A549 (cell line): Measurements from ENCODE around the gene TMEM235. TPM values are rescaled to one million over a fixed set of nuclear protein-coding genes. Genes with fewer than 3 reads are reported as not detected.

Experiments used
- FOXS1 ChIP-seq: fragments of 250-450 bp; sonication (Bioruptor Pico); IDR thresholded peaks from 2 replicates; pipeline ENCODE4 v1.5.0; 2020; ENCODE audit warnings: mild to moderate bottlenecking, moderate library complexity
- HOXB13 ChIP-seq: fragments of 250-450 bp; sonication (Bioruptor Pico); IDR thresholded peaks from 2 replicates; pipeline ENCODE4 v1.5.0; 2020; ENCODE audit warnings: low read depth, mild to moderate bottlenecking, moderate library complexity
- MAFK ChIP-seq: fragments of 450-650 bp; IDR thresholded peaks from 2 replicates; pipeline ENCODE4 v1.6.1; 2014; ENCODE audit not compliant: partially characterized antibody
- PHF8 ChIP-seq: fragments of 200-600 bp; sonication (generic); IDR thresholded peaks from 2 replicates; pipeline ENCODE4 v1.6.1; 2016; ENCODE audit warnings: low read depth, mild to moderate bottlenecking, antibody characterized with exemption, moderate library complexity, borderline replicate concordance
- polyA plus RNA-seq, 4 experiments: library from polyadenylated mRNA; depleted of rRNA in 3 of 4; stranded (reverse); fragments of >200 nt; fragmentation: RNase III in 1 of 4; extraction: RNeasy Plus Mini Kit Qiagen cat#74134 plus additional on column Dnase treatment in 1 of 4; gene quantifications; 2 replicates in 3 of 4; 3 replicates in 1 of 4; pipeline ENCODE4 v1.2.3, GENCODE V29; 2011 to 2017
- small RNA-seq, 6 experiments: library from RNA; depleted of rRNA; stranded (forward); fragments of <200 nt; gene quantifications; one replicate each; pipeline ENCODE3, GENCODE V24; 2012

The TMEM235 gene
- polyA plus RNA-seq, 2 of the 4 experiments (the other 2 are of a cell fraction) = not detected

DNA sequence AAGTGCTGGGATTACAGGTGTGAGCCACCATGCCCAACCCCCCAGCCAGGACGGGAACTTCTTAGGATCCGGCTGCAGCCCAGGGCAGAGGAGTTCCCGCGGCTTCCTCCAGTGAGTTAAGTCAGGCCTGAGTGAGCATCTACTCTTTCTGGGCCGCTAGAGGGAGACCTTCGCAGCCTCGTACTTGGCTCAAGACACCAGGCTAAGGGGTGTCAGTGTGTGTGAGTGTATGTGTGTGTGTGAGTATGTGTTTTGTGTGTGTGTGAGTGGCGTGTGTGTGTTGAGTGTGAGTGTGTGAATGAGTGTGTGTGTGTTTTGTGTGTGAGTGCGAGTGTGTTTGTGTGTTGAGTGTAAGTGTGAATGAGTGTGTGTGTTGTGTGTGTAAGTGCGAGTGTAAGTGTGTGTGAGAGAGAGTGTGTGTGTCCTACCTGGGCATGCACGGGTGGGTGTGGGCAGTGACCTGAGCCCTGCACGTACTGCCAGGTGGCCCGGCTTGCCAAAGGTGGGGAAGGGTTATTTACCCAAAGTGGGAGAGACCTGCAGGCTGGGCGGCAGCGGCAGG lies 58.5 kb downstream of the TMEM235 start (continued):
- TF ChIP-seq PHF8 (no peak), FOXS1 (no peak), MAFK (no peak), HOXB13 (CRISPR knock-in tag) (0 out of 2 replicates have a peak, but pooled peaks have one; percentile 47)

Small RNA genes lying within 50 kb of the gene (small RNA-seq; reads per million reads assigned to genes)
- gene AC087645.1 = 0 reads per million in 6 experiments

Other genes starting within 250 kb of the TMEM235 start
- 4.7 and 5.1 TPM in 2 replicates for gene TMC6, start 102.9 kb upstream of the TMEM235 start, polyA plus RNA-seq (2011; rRNA removed)
- 9.1 to 10.2 TPM (median 9.4 TPM) in 3 replicates for gene TMC6, start 102.9 kb upstream of the TMEM235 start, polyA plus RNA-seq (2017; fragmentation: RNase III; extraction: RNeasy Plus Mini Kit Qiagen cat#74134 plus additional on column Dnase treatment)
- 0.14 and 0.19 TPM in 2 replicates for gene TMC8, start 100.9 kb upstream of the TMEM235 start, polyA plus RNA-seq (2011; rRNA removed)
- gene TMC8, start 100.9 kb upstream of the TMEM235 start, polyA plus RNA-seq (2017; fragmentation: RNase III; extraction: RNeasy Plus Mini Kit Qiagen cat#74134 plus additional on column Dnase treatment) = 0.16 to 0.32 TPM (median 0.26 TPM) in 3 replicates
- gene C17orf99, start 85.2 kb upstream of the TMEM235 start, polyA plus RNA-seq (2011; rRNA removed) = not detected in 2 replicates
- not detected in 3 replicates for gene C17orf99, start 85.2 kb upstream of the TMEM235 start, polyA plus RNA-seq (2017; fragmentation: RNase III; extraction: RNeasy Plus Mini Kit Qiagen cat#74134 plus additional on column Dnase treatment)
- gene SYNGR2, start 63.0 kb upstream of the TMEM235 start, polyA plus RNA-seq (2011; rRNA removed) = 113 and 133 TPM in 2 replicates
- 102 to 108 TPM (median 106 TPM) in 3 replicates for gene SYNGR2, start 63.0 kb upstream of the TMEM235 start, polyA plus RNA-seq (2017; fragmentation: RNase III; extraction: RNeasy Plus Mini Kit Qiagen cat#74134 plus additional on column Dnase treatment)
- gene TK1, start 44.6 kb upstream of the TMEM235 start, polyA plus RNA-seq (2011; rRNA removed) = 86.1 and 90.9 TPM in 2 replicates
- gene TK1, start 44.6 kb upstream of the TMEM235 start, polyA plus RNA-seq (2017; fragmentation: RNase III; extraction: RNeasy Plus Mini Kit Qiagen cat#74134 plus additional on column Dnase treatment) = 342 to 380 TPM (median 355 TPM) in 3 replicates
- 33.4 and 59.8 TPM in 2 replicates for gene AFMID, start 44.3 kb upstream of the TMEM235 start, polyA plus RNA-seq (2011; rRNA removed)
- 43.4 to 46.0 TPM (median 45.2 TPM) in 3 replicates for gene AFMID, start 44.3 kb upstream of the TMEM235 start, polyA plus RNA-seq (2017; fragmentation: RNase III; extraction: RNeasy Plus Mini Kit Qiagen cat#74134 plus additional on column Dnase treatment)
- gene BIRC5, start 17.4 kb upstream of the TMEM235 start, polyA plus RNA-seq (2011; rRNA removed) = 45.4 and 51.9 TPM in 2 replicates
- 93.5 to 116 TPM (median 109 TPM) in 3 replicates for gene BIRC5, start 17.4 kb upstream of the TMEM235 start, polyA plus RNA-seq (2017; fragmentation: RNase III; extraction: RNeasy Plus Mini Kit Qiagen cat#74134 plus additional on column Dnase treatment)
- gene SOCS3, start 128.4 kb downstream of the TMEM235 start, polyA plus RNA-seq (2011; rRNA removed) = 13.3 and 14.7 TPM in 2 replicates
- 10.9 to 13.5 TPM (median 11.5 TPM) in 3 replicates for gene SOCS3, start 128.4 kb downstream of the TMEM235 start, polyA plus RNA-seq (2017; fragmentation: RNase III; extraction: RNeasy Plus Mini Kit Qiagen cat#74134 plus additional on column Dnase treatment)
- 29.5 and 29.6 TPM in 2 replicates for gene PGS1, start 147.0 kb downstream of the TMEM235 start, polyA plus RNA-seq (2011; rRNA removed)
- 23.4 to 27.0 TPM (median 23.7 TPM) in 3 replicates for gene PGS1, start 147.0 kb downstream of the TMEM235 start, polyA plus RNA-seq (2017; fragmentation: RNase III; extraction: RNeasy Plus Mini Kit Qiagen cat#74134 plus additional on column Dnase treatment)